GM19452 (cell line): ENCODE data around the gene HIRA.
"Not testable (repeated sequence)": the region's sequence is repeated elsewhere in the genome, so short reads cannot be mapped to it uniquely, and the experiment has no call there.

Source experiments
- ATAC-seq: cut with Tn5 transposase; IDR thresholded peaks from one replicate; pipeline ENCODE4 v1.9.1; 2021; ENCODE audit not compliant: unreplicated experiment

HIRA gene

GRCh38 chr22:19387575-19387974, 44.0 kb downstream of the HIRA start:
- ATAC-seq: no peak

- ATAC-seq: no peak
Measured at GRCh38 chr22:19387038-19387437, 44.5 kb downstream of the HIRA start.

GRCh38 chr22:19386248-19386647, 45.3 kb downstream of the HIRA start:
- no peak for ATAC-seq

- no peak for ATAC-seq
Measured at GRCh38 chr22:19385221-19385906, 46.2 kb downstream of the HIRA start.

- ATAC-seq: no peak
Measured at GRCh38 chr22:19383292-19383691, 48.2 kb downstream of the HIRA start.

- ATAC-seq: no peak
Measured at GRCh38 chr22:19382240-19382639, 49.3 kb downstream of the HIRA start.

GRCh38 chr22:19378344-19378674, 53.2 kb downstream of the HIRA start:
- ATAC-seq: no peak

- no peak for ATAC-seq
Measured at GRCh38 chr22:19377565-19378343, 53.8 kb downstream of the HIRA start.

GRCh38 chr22:19376971-19377370, 54.6 kb downstream of the HIRA start:
- no peak for ATAC-seq

- ATAC-seq: no peak
Measured at GRCh38 chr22:19376247-19376646, 55.3 kb downstream of the HIRA start.

GRCh38 chr22:19375435-19375834, 56.1 kb downstream of the HIRA start:
- ATAC-seq: no peak

GRCh38 chr22:19374410-19374809, 57.1 kb downstream of the HIRA start:
- no peak for ATAC-seq

GRCh38 chr22:19373450-19373849, 58.1 kb downstream of the HIRA start:
- no peak for ATAC-seq

GRCh38 chr22:19371893-19372292, 59.6 kb downstream of the HIRA start:
- ATAC-seq: no peak

GRCh38 chr22:19368876-19369275, 62.7 kb downstream of the HIRA start:
- no peak for ATAC-seq

- ATAC-seq: no peak
Measured at GRCh38 chr22:19367763-19368367, 63.7 kb downstream of the HIRA start.

- ATAC-seq: not testable (repeated sequence)
Measured at GRCh38 chr22:19363541-19363940, 68.0 kb downstream of the HIRA start.

GRCh38 chr22:19361501-19362103, 69.9 kb downstream of the HIRA start:
- peak; percentile 61 for ATAC-seq

- ATAC-seq: no peak
Measured at GRCh38 chr22:19360862-19361261, 70.7 kb downstream of the HIRA start.

- ATAC-seq: no peak
Measured at GRCh38 chr22:19360300-19360792, 71.2 kb downstream of the HIRA start.

- ATAC-seq: no peak
Measured at GRCh38 chr22:19359554-19360299, 71.8 kb downstream of the HIRA start.
